HG03457 (cell line): Measurements from ENCODE around the gene MED13L.
"Not testable (repeated sequence)": the region's sequence is repeated elsewhere in the genome, so short reads cannot be mapped to it uniquely, and the experiment has no call there.

Experiments
- ATAC-seq: cut with Tn5 transposase; IDR thresholded peaks from one replicate; pipeline ENCODE4 v1.9.1; 2021; ENCODE audit warnings: moderate number of reproducible peaks; ENCODE audit not compliant: unreplicated experiment

The MED13L gene

GRCh38 chr12:115988625-115989563 is 288.6 kb downstream of the MED13L start:
- ATAC-seq = no peak

DNA sequence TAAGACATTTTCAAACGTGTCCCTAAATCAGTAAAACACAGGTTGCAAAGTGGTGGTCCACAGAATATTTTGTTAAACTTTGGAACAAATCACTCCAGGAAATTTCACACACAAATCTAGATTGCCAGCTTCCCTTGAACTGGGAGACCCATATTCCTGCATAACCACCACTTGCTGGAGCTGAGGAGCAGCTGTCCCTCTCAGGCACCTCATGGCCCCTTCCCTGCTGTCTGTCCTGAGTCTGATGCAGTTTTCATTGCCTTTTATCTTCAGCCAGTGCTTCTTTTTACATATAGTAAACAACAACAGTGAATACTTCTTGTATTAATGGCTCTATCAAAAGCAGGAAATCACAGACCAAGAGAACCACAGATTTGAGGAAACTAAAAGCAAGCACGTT is 289.3 kb downstream of the MED13L start:
- no peak for ATAC-seq

GRCh38 chr12:115984616-115985015 is 292.9 kb downstream of the MED13L start:
- ATAC-seq = no peak

DNA sequence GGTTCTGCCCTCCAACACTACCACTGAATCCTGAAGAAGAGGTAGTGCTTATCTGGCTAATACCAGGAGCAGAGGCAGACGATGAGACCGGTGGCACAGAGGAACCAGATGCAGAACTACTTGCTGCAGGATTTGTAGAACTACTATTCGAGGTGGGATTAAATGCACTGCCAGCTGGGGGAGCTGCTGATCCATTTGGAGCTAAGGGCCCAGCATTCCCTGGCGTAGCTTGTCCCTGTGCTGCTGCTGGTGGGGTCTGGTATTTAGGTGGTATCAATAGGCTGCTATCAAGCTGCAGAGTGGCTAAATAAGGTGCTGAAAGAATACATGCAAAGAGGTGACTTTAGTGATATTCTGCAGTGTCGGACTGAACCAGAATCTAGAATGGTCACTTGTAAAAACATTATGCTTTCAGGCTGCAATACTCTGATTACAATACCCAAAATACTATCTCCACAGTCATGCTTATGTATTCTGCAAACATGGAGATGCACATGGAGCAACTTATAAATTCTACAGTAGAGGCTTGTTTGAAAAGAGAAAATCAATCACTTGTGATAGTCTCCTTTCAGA is 294.2 kb downstream of the MED13L start:
- ATAC-seq = no peak

- ATAC-seq = no peak
Measured at GRCh38 chr12:115980339-115980738, 297.2 kb downstream of the MED13L start.

- no peak for ATAC-seq
Measured at GRCh38 chr12:115979851-115980250, 297.6 kb downstream of the MED13L start.

DNA sequence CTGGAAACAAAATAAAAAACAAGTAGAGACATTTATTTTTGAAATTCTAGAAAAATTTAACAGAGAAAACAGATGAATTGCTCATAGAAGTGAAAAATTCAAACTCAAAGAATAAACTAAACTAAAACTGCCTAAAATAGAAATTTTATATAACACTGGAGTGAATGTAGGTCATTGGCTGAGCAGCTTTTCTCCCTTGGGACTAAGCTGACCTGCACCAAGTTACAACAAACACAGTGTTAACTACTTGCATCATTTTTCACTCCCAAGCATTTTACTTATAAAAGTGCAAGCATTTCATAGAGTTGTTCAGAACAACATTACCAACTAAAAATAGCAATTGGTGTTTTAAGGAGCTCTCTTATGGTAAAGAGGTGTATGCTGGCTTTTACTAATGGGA is 298.1 kb downstream of the MED13L start:
- no peak for ATAC-seq

- not testable (repeated sequence) for ATAC-seq
Measured at GRCh38 chr12:115976829-115977228, 300.7 kb downstream of the MED13L start.

- no peak for ATAC-seq
Measured at GRCh38 chr12:115975411-115975810, 302.1 kb downstream of the MED13L start.

DNA sequence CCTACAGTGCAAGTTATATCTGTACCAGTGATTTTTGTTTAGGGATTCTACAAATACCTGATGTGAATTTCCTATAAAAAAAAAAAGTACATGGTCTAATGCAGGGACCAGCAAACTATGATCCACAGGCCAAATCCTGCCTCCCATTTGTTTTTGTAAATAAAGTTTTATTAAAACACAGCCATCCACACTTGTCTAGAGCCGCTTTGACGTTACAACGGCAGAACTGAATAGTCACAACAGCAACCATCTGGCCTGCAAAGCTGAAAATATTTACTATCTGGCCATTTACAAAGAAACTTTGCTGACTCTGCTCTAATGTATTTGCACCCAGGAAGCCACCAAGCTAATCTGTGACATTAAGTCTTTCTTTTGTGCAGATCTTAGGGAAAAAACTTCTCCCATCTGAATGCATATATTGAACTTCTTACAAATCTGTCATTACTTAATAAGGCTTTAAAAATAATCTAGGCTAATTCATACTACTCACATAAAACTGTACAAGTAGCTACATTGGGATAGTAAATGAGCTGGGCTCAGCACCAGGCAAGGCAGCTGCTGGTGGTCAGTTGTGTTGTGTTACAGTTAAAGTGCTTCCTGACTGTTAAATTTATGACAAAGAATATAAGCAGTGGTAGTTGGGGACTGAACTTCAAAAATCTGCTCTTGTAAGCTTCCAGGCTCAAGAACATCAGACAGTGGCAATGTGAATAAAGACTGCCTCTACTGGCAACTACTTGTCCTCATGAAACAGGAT is 303.3 kb downstream of the MED13L start:
- no peak for ATAC-seq

DNA sequence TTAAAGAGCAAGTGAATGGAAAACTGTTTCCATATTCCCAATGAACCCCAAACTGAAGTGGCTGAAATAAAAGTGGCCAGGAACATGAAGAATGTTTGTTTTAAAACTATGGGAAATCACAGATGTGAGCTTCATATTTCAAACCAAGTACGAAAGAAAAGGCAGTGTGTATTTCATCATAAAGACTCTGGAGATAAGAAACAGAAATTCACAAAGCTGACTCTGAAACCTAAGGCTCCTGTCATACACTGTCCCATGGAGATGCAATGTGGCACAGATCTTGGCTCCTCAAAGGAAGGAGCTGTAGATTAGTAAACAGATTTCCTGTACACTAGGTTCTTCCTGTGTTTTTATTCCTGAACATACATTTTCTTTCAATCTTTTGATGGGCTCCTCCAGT is 304.4 kb downstream of the MED13L start:
- no peak for ATAC-seq

- no peak for ATAC-seq
Measured at GRCh38 chr12:115972241-115972640, 305.3 kb downstream of the MED13L start.

DNA sequence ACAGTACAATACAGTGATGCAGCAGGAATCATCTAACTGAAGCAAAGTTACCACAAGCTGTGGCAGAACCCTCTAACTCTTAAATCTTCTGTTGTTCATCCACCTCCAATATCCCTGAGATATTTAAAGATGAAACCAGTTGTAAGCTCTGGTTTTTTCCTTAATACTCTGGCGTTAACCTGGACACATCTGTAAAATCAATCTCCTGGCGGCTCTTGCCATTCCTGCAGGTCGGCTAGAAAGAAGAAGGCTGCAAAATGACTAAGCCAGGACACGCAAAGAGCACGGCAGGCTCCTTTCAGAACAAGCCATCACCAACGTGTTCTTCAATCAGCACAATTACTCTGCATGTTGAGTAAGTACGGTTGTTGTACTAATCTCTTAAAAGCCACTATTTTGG is 309.3 kb downstream of the MED13L start:
- ATAC-seq = no peak

GRCh38 chr12:115966376-115966775 is 311.1 kb downstream of the MED13L start:
- ATAC-seq = no peak

- ATAC-seq = no peak
Measured at GRCh38 chr12:115964626-115965025, 312.9 kb downstream of the MED13L start.

DNA sequence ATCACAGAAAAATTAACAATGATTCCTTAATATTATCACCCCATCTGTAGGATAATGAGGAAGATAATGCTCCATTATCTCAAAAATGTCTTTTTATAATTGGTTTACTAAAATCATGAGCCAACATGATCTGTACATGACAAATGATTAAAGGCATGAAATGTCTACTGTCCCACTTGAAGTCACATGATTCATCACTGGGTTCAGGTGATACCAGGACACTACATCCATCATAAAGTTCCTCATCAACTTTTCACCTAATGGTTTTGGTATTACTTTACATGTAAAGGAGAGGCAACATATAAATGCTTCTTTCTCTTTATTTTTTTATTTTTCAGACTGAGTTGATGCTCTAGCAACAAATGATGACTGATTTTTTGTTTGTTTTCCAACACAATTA is 313.3 kb downstream of the MED13L start:
- no peak for ATAC-seq

- ATAC-seq = no peak
Measured at GRCh38 chr12:115962216-115962615, 315.3 kb downstream of the MED13L start.

- no peak for ATAC-seq
Measured at GRCh38 chr12:115960868-115961802, 316.4 kb downstream of the MED13L start.

DNA sequence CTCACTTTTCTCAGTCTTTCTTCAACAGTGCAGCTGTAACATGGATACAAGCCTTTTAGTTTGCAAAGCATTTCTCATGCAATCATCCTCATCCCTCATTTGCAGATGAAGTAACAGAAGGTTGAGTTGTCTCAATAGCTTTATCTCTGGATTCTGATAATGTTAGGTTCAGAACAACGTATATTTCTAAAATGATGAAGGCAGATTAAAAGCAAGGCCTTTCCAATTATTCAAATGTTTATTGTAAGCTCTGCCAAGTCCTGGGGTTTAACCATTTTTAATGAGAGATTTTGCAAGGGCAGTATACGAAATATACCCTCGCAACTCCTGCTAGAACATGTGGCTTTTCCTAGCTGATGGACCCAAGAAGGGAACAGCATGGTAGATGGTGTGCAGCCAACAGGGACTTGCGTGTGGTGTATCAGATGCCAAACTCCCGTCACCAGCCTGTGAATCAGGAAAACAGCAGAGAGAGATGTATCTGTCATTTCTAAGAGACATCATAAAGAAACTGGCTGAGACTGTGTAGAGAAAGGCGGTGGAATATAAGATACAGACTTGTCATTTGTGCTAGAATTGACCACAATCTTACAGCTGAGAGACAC is 319.7 kb downstream of the MED13L start:
- ATAC-seq = no peak

DNA sequence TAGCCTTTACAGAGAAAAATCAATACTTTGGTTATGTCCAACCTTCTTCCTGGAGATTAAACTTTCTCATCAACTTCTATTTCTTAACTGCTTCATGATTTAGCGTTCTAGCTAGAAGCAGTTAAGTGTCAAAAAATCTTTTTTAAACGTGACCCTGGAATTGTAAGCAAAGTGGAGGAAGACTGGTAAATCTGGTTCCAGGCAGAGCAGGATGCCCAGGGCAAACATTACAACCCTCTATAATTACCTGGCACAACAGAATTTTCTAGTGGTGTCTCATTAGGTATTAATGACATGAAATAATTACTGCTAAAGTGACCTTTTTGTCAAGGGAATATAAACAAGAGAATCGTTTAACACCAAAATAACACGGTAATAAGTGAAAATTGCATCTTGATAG is 320.8 kb downstream of the MED13L start:
- no peak for ATAC-seq
